Endodermal cell (in vitro differentiated cells): Measurements from ENCODE around the gene MGAT5B. TPM values are rescaled to one million over a fixed set of nuclear protein-coding genes. Genes with fewer than 3 reads are reported as not detected.

Source experiments
- DNase-seq: peaks from one replicate; pipeline ENCODE4 v3.0.0-alpha.2; 2017
- H3K27ac ChIP-seq: 2 replicates; pipeline ENCODE4 v1.5.1; 2013; ENCODE audit warnings: mild to moderate bottlenecking, low read depth, low read length, moderate library complexity
- H3K27me3 ChIP-seq: 2 replicates; pipeline ENCODE4 v1.6.1; 2013; ENCODE audit warnings: mild to moderate bottlenecking, low read length, moderate library complexity; ENCODE audit not compliant: insufficient read depth, control insufficient read depth, poor library complexity, severe bottlenecking
- H3K36me3 ChIP-seq: 2 replicates; pipeline ENCODE4 v1.7.0; 2013; ENCODE audit warnings: mild to moderate bottlenecking, low read length, moderate library complexity; ENCODE audit not compliant: control insufficient read depth, insufficient read depth
- H3K4me1 ChIP-seq: one replicate; pipeline ENCODE4 v1.7.0; 2013; ENCODE audit warnings: low read length; ENCODE audit not compliant: control insufficient read depth, insufficient read depth
- H3K4me3 ChIP-seq: 2 replicates; pipeline ENCODE4 v1.5.1; 2013; ENCODE audit warnings: mild to moderate bottlenecking, low read length, moderate library complexity
- H3K9ac ChIP-seq: 2 replicates; pipeline ENCODE4 v1.6.1; 2013; ENCODE audit warnings: mild to moderate bottlenecking, low read length, moderate library complexity; ENCODE audit not compliant: poor library complexity, severe bottlenecking; ENCODE audit errors: extremely low read depth
- H3K9me3 ChIP-seq: 2 replicates; pipeline ENCODE4 v1.6.1; 2013; ENCODE audit warnings: mild to moderate bottlenecking, low read length, moderate library complexity; ENCODE audit not compliant: control insufficient read depth
- H3K27ac Mint-ChIP-seq: 2 replicates; pipeline ENCODE4 v1.8.0; 2020; ENCODE audit warnings: mixed read lengths
- H3K27me3 Mint-ChIP-seq: 2 replicates; pipeline ENCODE4 v1.8.0; 2021; ENCODE audit warnings: mild to moderate bottlenecking, mixed read lengths; ENCODE audit not compliant: insufficient read depth
- H3K36me3 Mint-ChIP-seq: 2 replicates; pipeline ENCODE4 v1.8.0; 2020; ENCODE audit warnings: low read depth, mixed read lengths
- H3K4me1 Mint-ChIP-seq: 2 replicates; pipeline ENCODE4 v1.8.0; 2020; ENCODE audit warnings: mixed read lengths
- H3K4me3 Mint-ChIP-seq: 2 replicates; pipeline ENCODE4 v1.8.0; 2020; ENCODE audit warnings: mild to moderate bottlenecking, moderate library complexity, mixed read lengths
- H3K9me3 Mint-ChIP-seq: 2 replicates; pipeline ENCODE4 v1.8.0; 2020; ENCODE audit warnings: mild to moderate bottlenecking, mixed read lengths
- CTCF ChIP-seq: fragments of 200-600 bp; sonication (generic); conservative IDR thresholded peaks from 2 replicates; pipeline ENCODE4 v1.5.0; 2021; ENCODE audit warnings: antibody characterized with exemption, mild to moderate bottlenecking
- WGBS, 2 experiments: methylation state at CpG; one replicate each; pipeline versions ENCODE4 v1.1.5 to v1.1.7; 2013; ENCODE audit warnings: missing lambda C conversion rate in 2 of 2, mixed read lengths in 1 of 2; ENCODE audit not compliant: insufficient coverage in 1 of 2, insufficient read length in 1 of 2; 5-methylcytosine and 5-hydroxymethylcytosine counted together
- total RNA-seq, 2 donors: library from RNA; stranded (reverse); fragmentation: NEBNext Ultra II Directional in 1 of 2; extraction: Animal tissue kit (Norgen Biotek cat#: 25700) in 1 of 2; gene quantifications; 2 replicates in 1 of 2; 3 replicates in 1 of 2; pipeline ENCODE4 v1.2.1, GENCODE V29; 2021

The MGAT5B gene
- total RNA-seq, 2 donors from 2014 or later: 2.9 to 3.3 TPM

- no peaks in the 10 kb centered on the region for H3K4me1 ChIP-seq
- H3K36me3 ChIP-seq: no peaks in the 10 kb centered on the region
- H3K4me3 ChIP-seq: no peak overlapping the region
- TF ChIP-seq CTCF: no peak
- Mint-ChIP-seq H3K4me3 (no peak overlapping the region), H3K4me1 (no peaks in the 10 kb centered on the region), H3K36me3 (peaks cover 6% of the 10 kb centered on the region), H3K27me3 (no peaks in the 10 kb centered on the region), H3K27ac (no peak overlapping the region), H3K9me3 (no peaks in the 10 kb centered on the region)
- no peak for DNase-seq
- H3K9ac ChIP-seq: no peak overlapping the region
- H3K9me3 ChIP-seq: no peaks in the 10 kb centered on the region
- H3K27ac ChIP-seq: no peak overlapping the region
- WGBS, 2 experiments: 88% methylated on average over 10 to 17 of the region's 17 CpGs
- H3K27me3 ChIP-seq: no peaks in the 10 kb centered on the region
These were observed 37.6 kb downstream of the MGAT5B start for GRCh38 chr17:76905836-76906235.

GRCh38 chr17:76906463-76906862 is 38.3 kb downstream of the MGAT5B start:
- peaks cover 4% of the 10 kb centered on the region for H3K27me3 Mint-ChIP-seq
- Histone ChIP-seq H3K36me3 (no peaks in the 10 kb centered on the region), H3K4me3 (no peak overlapping the region), H3K9me3 (no peaks in the 10 kb centered on the region), H3K27me3 (no peaks in the 10 kb centered on the region), H3K9ac (no peak overlapping the region), H3K4me1 (no peaks in the 10 kb centered on the region), H3K27ac (no peak overlapping the region)
- no peaks in the 10 kb centered on the region for H3K4me1 Mint-ChIP-seq
- H3K27ac Mint-ChIP-seq: no peak overlapping the region
- DNase-seq: no peak
- no peak overlapping the region for H3K4me3 Mint-ChIP-seq
- 87 to 94% methylated on average over 3 to 6 of the region's 6 CpGs for WGBS, 2 experiments
- peaks cover 6% of the 10 kb centered on the region for H3K36me3 Mint-ChIP-seq
- no peak for TF ChIP-seq CTCF
- no peaks in the 10 kb centered on the region for H3K9me3 Mint-ChIP-seq

- Mint-ChIP-seq H3K4me3 (no peak overlapping the region), H3K9me3 (no peaks in the 10 kb centered on the region), H3K4me1 (no peaks in the 10 kb centered on the region), H3K27ac (no peak overlapping the region), H3K36me3 (peaks cover 6% of the 10 kb centered on the region), H3K27me3 (peaks cover 12% of the 10 kb centered on the region)
- 91 to 94% methylated on average over 2 to 3 of the region's 3 CpGs for WGBS, 2 experiments
- Histone ChIP-seq H3K4me1 (no peaks in the 10 kb centered on the region), H3K27me3 (no peaks in the 10 kb centered on the region), H3K4me3 (no peak overlapping the region), H3K9ac (no peak overlapping the region), H3K27ac (no peak overlapping the region), H3K9me3 (no peaks in the 10 kb centered on the region), H3K36me3 (no peaks in the 10 kb centered on the region)
- no peak for TF ChIP-seq CTCF
- no peak for DNase-seq
These were observed 39.1 kb downstream of the MGAT5B start for GRCh38 chr17:76907352-76907751.
